Neuronal stem cell (in vitro differentiated cells): ENCODE results near the gene EFNA5.

Source experiments
- DNase-seq: peaks from one replicate; pipeline ENCODE4 v3.0.0-alpha.2; 2013; ENCODE audit warnings: low spot score
- H2AFZ ChIP-seq: one replicate; pipeline ENCODE4 v1.6.1; 2013; ENCODE audit warnings: mild to moderate bottlenecking, low read length, inconsistent platforms
- H2AK5ac ChIP-seq: 2 replicates; pipeline ENCODE4 v1.6.1; 2013; ENCODE audit warnings: low read depth, mild to moderate bottlenecking, inconsistent platforms, low read length, moderate library complexity, mixed read lengths
- H2BK120ac ChIP-seq: 2 replicates; pipeline ENCODE4 v1.6.1; 2013; ENCODE audit warnings: low read depth, mild to moderate bottlenecking, inconsistent platforms, low read length, moderate library complexity, mixed read lengths
- H2BK12ac ChIP-seq: one replicate; pipeline ENCODE4 v1.6.1; 2013; ENCODE audit warnings: low read length, inconsistent platforms
- H2BK15ac ChIP-seq: 2 replicates; pipeline ENCODE4 v1.6.1; 2013; ENCODE audit warnings: mild to moderate bottlenecking, low read length, inconsistent platforms, mixed read lengths
- H2BK5ac ChIP-seq: one replicate; pipeline ENCODE4 v1.6.1; 2013; ENCODE audit warnings: inconsistent platforms, mild to moderate bottlenecking, low read length, moderate library complexity
- H3K14ac ChIP-seq: one replicate; pipeline ENCODE4 v1.6.1; 2013; ENCODE audit warnings: low read length, inconsistent platforms
- H3K18ac ChIP-seq: 2 replicates; pipeline ENCODE4 v1.6.1; 2013; ENCODE audit warnings: low read length, inconsistent platforms
- H3K23ac ChIP-seq: 2 replicates; pipeline ENCODE4 v1.6.1; 2013; ENCODE audit warnings: low read depth, mild to moderate bottlenecking, mixed read lengths, low read length, inconsistent platforms; ENCODE audit not compliant: poor library complexity
- H3K27ac ChIP-seq: replicated peaks from 3 replicates; pipeline ENCODE4 v1.5.1; 2013; ENCODE audit warnings: low read length, inconsistent platforms
- H3K27me3 ChIP-seq, 3 experiments: 2 replicates each; pipeline ENCODE4 v1.6.1; 2013; ENCODE audit warnings: low read length in 3 of 3, mild to moderate bottlenecking in 2 of 3, inconsistent platforms in 1 of 3, low read depth in 1 of 3, mixed read lengths in 1 of 3, moderate library complexity in 1 of 3; ENCODE audit not compliant: control insufficient read depth in 3 of 3, insufficient read depth in 3 of 3
- H3K36me3 ChIP-seq, 2 donors: replicated peaks in 1 of 2; 2 replicates each; pipeline ENCODE4 v1.6.1; 2013; ENCODE audit warnings: low read length in 2 of 2; ENCODE audit not compliant: control insufficient read depth in 2 of 2, insufficient read depth in 2 of 2
- H3K4ac ChIP-seq: 2 replicates; pipeline ENCODE4 v1.6.1; 2013; ENCODE audit warnings: inconsistent platforms, mild to moderate bottlenecking, low read length, moderate library complexity
- H3K4me1 ChIP-seq, 2 donors: 1 replicate in 1 of 2; 2 replicates in 1 of 2; pipeline ENCODE4 v1.6.1; 2013; ENCODE audit warnings: low read length in 2 of 2, low read depth in 1 of 2; ENCODE audit not compliant: control insufficient read depth in 2 of 2, insufficient read depth in 1 of 2
- H3K4me2 ChIP-seq: one replicate; pipeline ENCODE4 v1.6.1; 2013; ENCODE audit warnings: mild to moderate bottlenecking, low read length, inconsistent platforms; ENCODE audit not compliant: insufficient read depth, poor library complexity, severe bottlenecking
- H3K4me3 ChIP-seq, 2 donors: 2 replicates each; pipeline ENCODE4 v1.5.1; 2013; ENCODE audit warnings: low read length in 2 of 2, mild to moderate bottlenecking in 2 of 2, inconsistent platforms in 1 of 2, moderate library complexity in 1 of 2
- H3K79me1 ChIP-seq: one replicate; pipeline ENCODE4 v1.6.1; 2013; ENCODE audit warnings: low read depth, mild to moderate bottlenecking, inconsistent platforms, low read length, moderate library complexity
- H3K9ac ChIP-seq: one replicate; pipeline ENCODE4 v1.6.1; 2013; ENCODE audit warnings: mild to moderate bottlenecking, low read depth, low read length, inconsistent platforms; ENCODE audit not compliant: poor library complexity
- H3K9me3 ChIP-seq, 2 donors: replicated peaks in 1 of 2; 2 replicates each; pipeline versions ENCODE3 to v1.6.1; 2013; ENCODE audit warnings: low read length in 2 of 2, mild to moderate bottlenecking in 2 of 2, inconsistent platforms in 1 of 2, low read depth in 1 of 2, mixed read lengths in 1 of 2, moderate library complexity in 1 of 2; ENCODE audit not compliant: control insufficient read depth in 2 of 2, insufficient read depth in 1 of 2
- H4K8ac ChIP-seq: one replicate; pipeline ENCODE4 v1.6.1; 2013; ENCODE audit warnings: low read depth, mild to moderate bottlenecking, inconsistent platforms, low read length, moderate library complexity
- H4K91ac ChIP-seq: one replicate; pipeline ENCODE4 v1.6.1; 2013; ENCODE audit warnings: low read length, low read depth, mild to moderate bottlenecking, inconsistent platforms; ENCODE audit not compliant: poor library complexity
- WGBS, 2 donors: extraction: QIAGEN DNeasy Blood & Tissue Kit; methylation state at CpG; one replicate each; pipeline ENCODE4 v1.1.7; 2013; ENCODE audit warnings: missing lambda C conversion rate in 2 of 2, mixed read lengths in 1 of 2; ENCODE audit not compliant: insufficient read length in 2 of 2, insufficient replicate concordance in 1 of 2; ENCODE audit errors: extremely low coverage in 2 of 2; 5-methylcytosine and 5-hydroxymethylcytosine counted together

EFNA5 gene

DNA sequence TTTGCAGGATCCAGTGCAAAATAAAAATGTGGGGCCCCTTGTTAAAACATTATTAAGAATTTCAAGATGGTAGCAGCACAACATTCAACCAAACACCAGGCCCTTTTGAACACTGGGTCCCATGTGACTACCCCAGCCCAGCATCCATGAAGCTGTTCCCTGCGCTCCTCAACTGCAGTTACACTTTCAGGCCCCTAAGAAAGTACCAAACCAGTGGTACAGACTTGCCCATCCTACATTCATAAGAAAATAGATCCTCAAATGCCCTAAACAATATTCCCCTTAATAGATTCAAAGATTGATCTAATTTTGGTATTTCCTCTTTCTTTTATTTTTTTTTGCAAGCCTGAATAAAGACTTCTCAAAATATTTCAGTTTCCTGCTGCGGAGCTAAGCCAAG is 201.7 kb downstream of the EFNA5 start:
- no CpG with 5 or more reads among the region's 2 CpGs for WGBS, 2 donors
- no peak overlapping the region for H2AK5ac ChIP-seq
- H3K4me2 ChIP-seq = no peak overlapping the region
- H3K23ac ChIP-seq = no peak overlapping the region
- no peak overlapping the region for H2AFZ ChIP-seq
- H3K4me3 ChIP-seq = no peak overlapping the region
- H3K27me3 ChIP-seq = no peaks in the 10 kb centered on the region
- H3K4me1 ChIP-seq = peaks cover 49 to 58% of the 10 kb centered on the region in 2 donors
- no peak overlapping the region for H4K91ac ChIP-seq
- no peak overlapping the region for H2BK5ac ChIP-seq
- H3K9ac ChIP-seq = no peak overlapping the region
- no peak overlapping the region for H2BK15ac ChIP-seq
- H3K27ac ChIP-seq = no peak overlapping the region
- no peak overlapping the region for H2BK12ac ChIP-seq
- no peak for DNase-seq
- peaks cover 0 to 2% of the 10 kb centered on the region in 2 donors for H3K36me3 ChIP-seq
- no peak overlapping the region for H2BK120ac ChIP-seq
- H4K8ac ChIP-seq = no peak overlapping the region
- no peaks in the 10 kb centered on the region for H3K9me3 ChIP-seq
- H3K14ac ChIP-seq = no peak overlapping the region
- peaks cover 7% of the 10 kb centered on the region for H3K79me1 ChIP-seq
- H3K18ac ChIP-seq = no peak overlapping the region
- no peak overlapping the region for H3K4ac ChIP-seq

DNA sequence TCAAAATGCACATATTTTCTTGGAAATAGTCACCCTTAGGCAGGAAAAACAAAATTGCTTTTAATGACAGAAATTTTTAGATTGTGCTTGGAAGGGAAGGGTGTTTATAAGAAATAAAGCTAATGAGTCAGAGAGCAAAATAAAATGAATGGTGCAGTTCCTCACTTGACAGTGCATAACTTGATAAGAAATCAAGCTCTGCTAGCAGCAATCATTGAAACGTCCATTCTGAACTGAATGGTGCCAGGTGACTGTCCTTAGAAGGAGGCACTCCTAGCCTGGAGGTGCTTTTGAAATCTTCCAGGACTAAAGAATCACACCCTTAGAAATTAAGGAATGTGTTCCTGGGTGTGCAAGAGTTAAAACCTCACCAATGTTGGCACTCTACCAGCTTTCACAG is 202.5 kb downstream of the EFNA5 start:
- Histone ChIP-seq H3K14ac (no peak overlapping the region), H3K27ac (no peak overlapping the region)

DNA sequence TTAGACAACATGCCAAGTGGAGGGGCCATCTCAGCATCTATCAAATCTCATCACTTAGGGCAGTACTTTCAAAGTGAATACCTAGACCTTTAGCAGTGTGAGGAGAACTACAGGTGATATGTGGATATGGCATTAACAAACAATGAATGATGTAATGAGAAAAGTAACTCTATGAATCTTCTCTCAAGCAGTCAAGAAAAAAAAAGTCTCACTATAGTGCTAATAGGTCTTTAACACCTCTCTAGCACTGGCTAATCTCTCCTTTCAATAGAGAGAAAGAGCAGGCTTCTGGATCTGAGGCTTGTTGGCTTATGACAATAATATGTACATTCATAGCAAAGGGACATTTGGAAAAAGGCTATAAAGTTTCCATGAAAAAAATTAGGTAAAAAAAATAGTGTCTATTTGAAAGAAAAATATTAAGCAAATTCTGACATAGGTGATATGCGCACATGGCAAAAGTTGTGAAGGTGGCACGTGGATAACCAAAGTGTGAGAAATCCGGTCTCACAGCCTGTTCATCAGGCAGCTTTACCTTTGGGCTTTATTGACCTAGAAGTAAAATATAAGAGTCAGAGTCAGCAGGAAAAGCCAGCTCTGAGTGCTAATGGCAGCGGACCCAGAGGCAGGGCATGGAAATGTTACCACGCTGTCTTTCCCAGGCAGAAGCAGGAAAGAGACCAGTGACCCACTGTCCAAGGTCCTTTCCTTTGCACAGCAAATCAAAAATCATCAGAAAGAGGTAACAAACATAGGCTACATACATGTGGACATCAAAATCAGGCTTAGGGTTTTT is 203.4 kb downstream of the EFNA5 start:
- peaks cover 5% of the 10 kb centered on the region for H3K79me1 ChIP-seq
- H3K27me3 ChIP-seq = no peaks in the 10 kb centered on the region
- H4K8ac ChIP-seq = no peak overlapping the region
- H2BK5ac ChIP-seq = no peak overlapping the region
- no peak overlapping the region for H2AK5ac ChIP-seq
- DNase-seq = no peak
- no peak overlapping the region for H2BK120ac ChIP-seq
- no peak overlapping the region for H2AFZ ChIP-seq
- H3K18ac ChIP-seq = no peak overlapping the region
- no peaks in the 10 kb centered on the region for H3K36me3 ChIP-seq
- no peaks in the 10 kb centered on the region for H3K9me3 ChIP-seq
- H4K91ac ChIP-seq = no peak overlapping the region
- no peak overlapping the region for H3K14ac ChIP-seq
- H3K4me3 ChIP-seq = no peak overlapping the region
- no peak overlapping the region for H3K23ac ChIP-seq
- no peak overlapping the region for H3K9ac ChIP-seq
- H2BK15ac ChIP-seq = no peak overlapping the region
- H2BK12ac ChIP-seq = no peak overlapping the region
- peaks cover 43 to 59% of the 10 kb centered on the region in 2 donors for H3K4me1 ChIP-seq
- WGBS, 2 donors = no CpG with 5 or more reads among the region's 5 CpGs
- no peak overlapping the region for H3K4ac ChIP-seq
- H3K4me2 ChIP-seq = no peak overlapping the region
- no peak overlapping the region for H3K27ac ChIP-seq

More for the DNA sequence above, 202.5 kb downstream of the EFNA5 start:
- Histone ChIP-seq H2AK5ac (no peak overlapping the region), H3K9ac (no peak overlapping the region), H4K8ac (no peak overlapping the region), H2AFZ (no peak overlapping the region), H4K91ac (no peak overlapping the region), H3K18ac (no peak overlapping the region), H2BK5ac (no peak overlapping the region), H3K4ac (no peak overlapping the region), H3K9me3 (no peaks in the 10 kb centered on the region), H2BK120ac (no peak overlapping the region), H3K36me3 (no peaks in the 10 kb centered on the region), H3K27me3 (no peaks in the 10 kb centered on the region), H3K79me1 (peaks cover 5% of the 10 kb centered on the region), H2BK12ac (no peak overlapping the region), H3K4me3 (no peak overlapping the region), H3K23ac (no peak overlapping the region), H3K4me2 (no peak overlapping the region), H2BK15ac (no peak overlapping the region), H3K4me1 (peaks cover 45 to 62% of the 10 kb centered on the region in 2 donors)
- no peak for DNase-seq
- whole genome bisulfite sequencing, 2 donors = no CpG with 5 or more reads among the region's 1 CpG

DNA sequence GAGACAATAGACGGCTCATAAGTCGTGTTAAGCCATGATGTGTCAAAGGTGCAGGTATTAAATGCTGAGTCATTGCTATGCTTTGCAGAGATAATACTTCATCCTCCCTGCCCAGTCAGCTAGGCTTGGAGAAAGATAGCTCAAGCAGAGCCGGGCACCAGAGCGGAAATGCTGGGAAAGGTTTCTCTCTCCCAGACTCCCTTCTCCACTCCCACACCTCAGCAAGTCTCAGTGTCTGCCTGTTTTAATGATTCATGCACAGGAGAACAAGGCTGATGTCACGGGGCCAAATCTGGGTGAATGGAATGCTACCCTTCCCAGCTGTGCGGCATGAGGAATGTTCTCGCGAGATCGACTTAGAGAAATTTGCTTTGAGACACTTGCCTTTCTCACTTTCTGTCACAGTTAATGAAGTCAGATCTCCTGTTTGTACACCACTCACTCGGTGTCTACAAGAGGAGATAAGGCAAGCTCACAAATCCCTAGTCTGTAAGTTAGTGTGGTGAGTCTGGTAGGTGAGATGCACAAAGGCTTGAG is 204.4 kb downstream of the EFNA5 start:
- H3K9me3 ChIP-seq = no peaks in the 10 kb centered on the region
- DNase-seq = peak; percentile 46

More for the DNA sequence above, 204.4 kb downstream of the EFNA5 start:
- Histone ChIP-seq H2BK15ac (no peak overlapping the region), H3K27ac (peak overlapping the region; percentile 59), H3K18ac (no peak overlapping the region), H3K4me3 (no peak overlapping the region), H3K9ac (no peak overlapping the region), H3K36me3 (no peaks in the 10 kb centered on the region), H2AK5ac (no peak overlapping the region), H3K27me3 (no peaks in the 10 kb centered on the region), H4K91ac (no peak overlapping the region), H3K4ac (no peak overlapping the region), H3K23ac (no peak overlapping the region), H3K79me1 (peaks cover 5% of the 10 kb centered on the region), H3K4me1 (peaks cover 46 to 60% of the 10 kb centered on the region in 2 donors), H2AFZ (no peak overlapping the region), H4K8ac (no peak overlapping the region), H2BK12ac (no peak overlapping the region), H2BK5ac (no peak overlapping the region), H3K14ac (no peak overlapping the region), H2BK120ac (no peak overlapping the region), H3K4me2 (no peak overlapping the region)
- WGBS, 2 donors = no CpG with 5 or more reads among the region's 10 CpGs
